Measurements from ENCODE around the gene STIM2. TPM values are rescaled to one million over a fixed set of nuclear protein-coding genes. Genes with fewer than 3 reads are reported as not detected.

The STIM2 gene
- total and polyA plus RNA-seq, 10 donors: 26.8 to 66.6 (median 49.1) TPM

DNA sequence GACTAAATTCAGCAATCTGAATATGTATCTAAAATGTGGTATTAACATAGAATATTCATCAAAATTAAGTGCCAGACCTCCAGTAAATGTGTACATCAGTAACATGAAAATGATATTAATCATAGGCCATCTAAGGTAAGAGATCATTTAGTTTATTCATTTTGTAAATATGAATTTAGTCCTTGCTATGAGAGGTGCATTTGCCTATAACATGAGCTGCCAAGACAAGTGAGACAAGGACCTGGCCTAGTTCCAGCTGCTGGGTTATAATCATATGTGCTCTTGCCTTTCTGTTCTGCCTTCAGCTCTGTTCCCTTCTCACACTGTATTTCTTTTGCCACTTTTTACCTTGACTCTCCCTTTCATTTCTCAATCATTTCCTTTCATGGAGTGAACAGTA lies 160.0 kb downstream of the STIM2 start:
- H3K27ac ChIP-seq: no peak overlapping the region
- no peaks in the 10 kb centered on the region for H3K27me3 ChIP-seq (replicated peaks in 1 of 7)
- no peak for DNase-seq
- TF ChIP-seq, protein P1, sequence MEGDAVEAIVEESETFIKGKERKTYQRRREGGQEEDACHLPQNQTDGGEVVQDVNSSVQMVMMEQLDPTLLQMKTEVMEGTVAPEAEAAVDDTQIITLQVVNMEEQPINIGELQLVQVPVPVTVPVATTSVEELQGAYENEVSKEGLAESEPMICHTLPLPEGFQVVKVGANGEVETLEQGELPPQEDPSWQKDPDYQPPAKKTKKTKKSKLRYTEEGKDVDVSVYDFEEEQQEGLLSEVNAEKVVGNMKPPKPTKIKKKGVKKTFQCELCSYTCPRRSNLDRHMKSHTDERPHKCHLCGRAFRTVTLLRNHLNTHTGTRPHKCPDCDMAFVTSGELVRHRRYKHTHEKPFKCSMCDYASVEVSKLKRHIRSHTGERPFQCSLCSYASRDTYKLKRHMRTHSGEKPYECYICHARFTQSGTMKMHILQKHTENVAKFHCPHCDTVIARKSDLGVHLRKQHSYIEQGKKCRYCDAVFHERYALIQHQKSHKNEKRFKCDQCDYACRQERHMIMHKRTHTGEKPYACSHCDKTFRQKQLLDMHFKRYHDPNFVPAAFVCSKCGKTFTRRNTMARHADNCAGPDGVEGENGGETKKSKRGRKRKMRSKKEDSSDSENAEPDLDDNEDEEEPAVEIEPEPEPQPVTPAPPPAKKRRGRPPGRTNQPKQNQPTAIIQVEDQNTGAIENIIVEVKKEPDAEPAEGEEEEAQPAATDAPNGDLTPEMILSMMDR (IDR thresholded peaks at IDR 0.05 in 8 of 11, conservative IDR thresholded peaks at IDR 0.05 in 3 of 11): no peak
- TF ChIP-seq POLR2AphosphoS5 (IDR thresholded peaks at IDR 0.05): no peak
- TF ChIP-seq POLR2A (IDR thresholded peaks at IDR 0.05): no peak
- H3K4me1 ChIP-seq: no peaks in the 10 kb centered on the region
- H3K9me3 ChIP-seq: peaks cover 0 to 12% (median 4%) of the 10 kb centered on the region in 8 donors
- H3K4me3 ChIP-seq: no peak overlapping the region
- H3K36me3 ChIP-seq: peaks cover 3 to 92% (median 52%) of the 10 kb centered on the region in 6 donors
- intact Hi-C loops (cut with DNase I; ENCODE audit: low total_unique reads): no loop called here

DNA sequence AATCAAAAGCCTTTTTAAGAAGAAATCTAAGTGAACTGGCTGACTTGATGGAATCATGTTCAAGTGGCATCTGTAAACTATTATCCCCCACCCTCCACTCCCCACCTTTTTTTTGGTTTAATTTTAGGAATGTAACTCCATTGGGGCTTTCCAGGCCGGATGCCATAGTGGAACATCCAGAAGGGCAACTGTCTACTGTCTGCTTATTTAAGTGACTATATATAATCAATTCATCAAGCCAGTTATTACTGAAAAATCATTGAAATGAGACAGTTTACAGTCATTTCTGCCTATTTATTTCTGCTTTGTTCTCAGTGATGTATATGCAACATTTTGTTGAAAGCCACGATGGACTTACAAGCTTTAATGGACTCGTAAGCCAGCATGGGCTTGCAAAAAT lies 162.3 kb downstream of the STIM2 start:
- Histone ChIP-seq H3K27me3 (replicated peaks in 1 of 7) (no peaks in the 10 kb centered on the region), H3K27ac (no peak overlapping the region), H3K4me1 (no peaks in the 10 kb centered on the region), H3K9me3 (no peaks in the 10 kb centered on the region), H3K4me3 (no peak overlapping the region), H3K36me3 (peaks cover 3 to 72% (median 42%) of the 10 kb centered on the region in 6 donors)
- no peak for DNase-seq
- intact Hi-C loops (cut with DNase I; ENCODE audit: low total_unique reads): no loop called here
- TF ChIP-seq POLR2AphosphoS5 (IDR thresholded peaks at IDR 0.05): no peak
- TF ChIP-seq POLR2A (IDR thresholded peaks at IDR 0.05): no peak
- TF ChIP-seq, protein P1 (IDR thresholded peaks at IDR 0.05 in 8 of 11, conservative IDR thresholded peaks at IDR 0.05 in 3 of 11): no peak
- WGBS, 5 donors: 71 to 88% (median 79%) methylated on average over 3 of the region's 3 CpGs

DNA sequence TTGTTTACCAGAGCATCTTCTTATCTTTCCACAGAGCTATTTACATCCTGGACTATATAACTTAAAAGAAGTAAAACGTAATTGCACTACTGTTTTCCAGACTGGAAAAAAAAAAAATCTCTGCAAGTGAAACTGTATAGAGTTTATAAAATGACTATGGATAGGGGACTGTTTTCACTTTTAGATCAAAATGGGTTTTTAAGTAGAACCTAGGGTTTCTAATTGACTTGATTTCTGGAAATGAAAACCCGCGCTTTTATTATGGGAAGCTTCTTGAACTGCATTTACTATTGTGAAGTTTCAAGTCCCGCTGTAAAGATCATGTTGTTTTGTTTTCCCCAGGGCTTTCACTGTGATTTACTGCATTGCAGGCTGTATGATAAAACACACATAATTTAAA lies 162.7 kb downstream of the STIM2 start:
- no peak for DNase-seq
- Histone ChIP-seq H3K9me3 (no peaks in the 10 kb centered on the region), H3K36me3 (peaks cover 3 to 68% (median 38%) of the 10 kb centered on the region in 6 donors), H3K4me3 (no peak overlapping the region), H3K4me1 (no peaks in the 10 kb centered on the region), H3K27ac (no peak overlapping the region), H3K27me3 (replicated peaks in 1 of 7) (no peaks in the 10 kb centered on the region)
- TF ChIP-seq POLR2AphosphoS5 (IDR thresholded peaks at IDR 0.05): no peak
- TF ChIP-seq POLR2A (IDR thresholded peaks at IDR 0.05): no peak
- TF ChIP-seq, protein P1 (IDR thresholded peaks at IDR 0.05 in 8 of 11, conservative IDR thresholded peaks at IDR 0.05 in 3 of 11): no peak
- WGBS, 5 donors: 74 to 92% (median 85%) methylated on average over 4 of the region's 4 CpGs
- intact Hi-C loops (cut with DNase I; ENCODE audit: low total_unique reads): no loop called here

DNA sequence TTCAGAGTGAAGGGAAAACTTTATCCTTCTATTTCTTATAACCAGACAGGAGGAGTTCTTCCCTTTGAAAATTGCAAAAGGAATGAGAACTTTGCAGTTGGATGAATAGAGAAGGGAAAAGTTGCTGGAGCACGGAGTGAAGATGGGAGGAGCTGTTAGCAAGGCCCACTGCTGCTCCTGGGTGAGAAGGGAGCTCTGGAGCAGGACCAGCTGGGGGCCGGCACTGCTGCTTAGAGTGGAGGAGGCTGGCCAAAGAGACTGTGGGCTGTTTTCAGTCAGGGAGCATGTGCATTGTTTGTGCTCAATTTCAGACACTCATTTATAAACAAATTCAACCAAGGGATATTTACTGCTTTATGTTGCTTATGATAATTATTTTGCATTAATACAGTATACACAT lies 164.2 kb downstream of the STIM2 start:
- H3K9me3 ChIP-seq: no peaks in the 10 kb centered on the region
- no peak for DNase-seq
- no peak overlapping the region for H3K4me3 ChIP-seq
- TF ChIP-seq POLR2AphosphoS5 (IDR thresholded peaks at IDR 0.05): no peak
- no peak for TF ChIP-seq POLR2A (IDR thresholded peaks at IDR 0.05)
- TF ChIP-seq, protein P1 (IDR thresholded peaks at IDR 0.05 in 8 of 11, conservative IDR thresholded peaks at IDR 0.05 in 3 of 11): no peak
- no peaks in the 10 kb centered on the region for H3K4me1 ChIP-seq
- H3K27ac ChIP-seq: no peak overlapping the region
- 71 to 81% (median 79%) methylated on average over 2 of the region's 2 CpGs for WGBS, 5 donors
- no peaks in the 10 kb centered on the region for H3K27me3 ChIP-seq (replicated peaks in 1 of 7)
- intact Hi-C loops (cut with DNase I; ENCODE audit: low total_unique reads): no loop called here
- peaks cover 0 to 54% (median 27%) of the 10 kb centered on the region in 6 donors for H3K36me3 ChIP-seq

Measured in spleen (tissue), 11 donors.